CD4-positive, alpha-beta T cell treated with Interleukin-15 for 1 hour (primary cell): ENCODE measurements around the gene ETV6.

Experiments
- DNase-seq: peaks from one replicate; pipeline ENCODE4 v3.0.0-alpha.2; 2020

ETV6 gene

GRCh38 chr12:11786638-11787365, 137.3 kb downstream of the ETV6 start:
- no peak for DNase-seq

DNA sequence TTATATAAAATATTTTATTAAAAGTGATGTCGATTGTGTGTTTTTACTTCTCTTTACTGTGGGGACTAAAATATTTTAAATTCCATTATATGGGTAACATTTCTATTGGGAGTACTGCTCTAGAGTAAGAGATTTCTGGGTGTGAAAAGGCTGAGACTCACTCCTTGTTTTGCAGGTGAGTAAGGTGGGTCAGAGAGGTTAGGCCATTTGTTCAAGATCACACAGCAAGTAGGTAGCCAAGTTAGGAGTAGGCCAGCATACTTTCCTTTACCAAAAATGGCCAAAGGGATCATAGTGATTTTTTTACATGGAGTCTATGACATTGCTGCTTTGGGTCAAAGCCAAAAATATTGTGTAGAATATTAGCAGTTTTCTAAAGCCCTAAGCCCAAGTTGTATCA, 138.0 kb downstream of the ETV6 start:
- no peak for DNase-seq

DNA sequence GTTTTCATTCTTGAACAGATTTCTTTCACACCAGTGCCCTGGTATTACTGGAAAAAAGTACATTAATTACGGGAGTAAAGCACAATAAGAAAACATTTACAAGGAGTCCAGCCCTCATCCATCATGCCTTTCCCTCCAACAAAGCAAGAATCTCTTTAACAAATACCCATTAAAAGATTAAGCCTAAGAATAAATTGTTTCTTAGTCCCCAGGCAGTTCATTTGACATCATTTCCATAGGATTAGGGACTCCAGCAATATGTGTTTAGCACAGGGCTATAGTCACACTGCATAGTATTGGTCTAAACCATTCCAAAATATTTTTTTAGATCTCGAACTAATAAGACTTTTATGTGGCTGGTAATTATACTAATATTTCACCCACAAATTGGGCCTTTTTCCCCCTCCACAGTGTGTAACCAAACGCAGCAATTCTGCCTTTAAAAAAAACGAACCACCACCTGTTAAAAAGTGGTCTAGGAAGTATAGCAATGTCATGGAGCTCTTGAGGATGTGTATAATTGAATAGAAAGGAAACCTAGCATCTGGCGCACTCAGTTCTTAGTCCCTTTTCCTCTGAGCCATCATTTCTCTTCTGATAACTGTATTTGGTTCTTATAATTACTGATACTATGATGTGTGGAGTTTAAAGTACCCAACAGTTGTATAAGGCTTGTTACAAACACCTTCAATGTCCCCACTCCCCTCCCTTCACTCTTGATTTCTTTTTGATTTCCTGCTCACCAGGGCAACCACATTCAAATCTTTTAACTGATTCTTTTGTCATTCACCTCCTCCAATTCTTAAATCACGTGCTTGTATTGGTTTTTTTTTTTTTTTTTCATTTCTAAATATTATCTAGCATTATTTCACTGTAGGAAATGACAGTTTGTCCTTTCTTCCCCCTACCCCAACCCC, 138.7 kb downstream of the ETV6 start:
- no peak for DNase-seq

GRCh38 chr12:11793921-11794710, 144.6 kb downstream of the ETV6 start:
- no peak for DNase-seq

- DNase-seq, result no peak
These were observed 145.3 kb downstream of the ETV6 start for GRCh38 chr12:11794751-11795150.

GRCh38 chr12:11795192-11795912, 145.9 kb downstream of the ETV6 start:
- no peak for DNase-seq

GRCh38 chr12:11795913-11796459, 146.5 kb downstream of the ETV6 start:
- DNase-seq, result no peak

GRCh38 chr12:11797317-11797913, 147.9 kb downstream of the ETV6 start:
- no peak for DNase-seq

GRCh38 chr12:11798006-11798708, 148.7 kb downstream of the ETV6 start:
- DNase-seq, result no peak

DNA sequence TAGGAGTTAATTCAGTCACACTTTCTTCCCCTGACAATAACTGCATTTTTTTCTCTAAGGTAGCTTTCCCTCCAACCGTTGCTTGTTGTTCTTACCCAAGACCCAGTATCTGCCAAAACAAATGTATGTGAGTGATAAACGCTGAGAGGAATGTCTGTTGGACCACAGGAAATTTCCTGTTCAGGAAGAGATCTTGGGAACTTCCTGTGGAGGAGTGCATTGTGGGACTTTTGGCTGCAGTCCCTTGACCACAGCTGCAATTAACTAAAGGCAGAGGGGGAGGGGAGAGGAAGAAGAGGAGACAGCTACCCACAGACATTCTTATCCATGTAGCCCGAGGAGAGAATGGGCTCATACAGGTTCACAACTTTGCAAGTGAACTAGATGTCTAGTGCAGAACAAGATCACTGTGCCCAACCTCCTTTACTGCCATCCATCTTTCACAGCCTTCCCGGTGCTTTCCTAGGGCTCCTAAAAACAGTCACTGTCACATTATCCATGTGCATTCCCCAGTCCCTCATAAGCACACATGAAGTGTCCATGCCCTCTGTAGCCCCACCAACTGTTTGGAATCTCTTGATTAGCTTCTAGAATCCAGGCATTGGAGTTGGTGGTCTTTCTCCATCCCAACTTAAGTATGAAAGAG, 149.5 kb downstream of the ETV6 start:
- no peak for DNase-seq

- no peak for DNase-seq
These were observed 150.0 kb downstream of the ETV6 start for GRCh38 chr12:11799502-11799873.

- DNase-seq, result no peak
These were observed 152.2 kb downstream of the ETV6 start for GRCh38 chr12:11801643-11802042.

DNA sequence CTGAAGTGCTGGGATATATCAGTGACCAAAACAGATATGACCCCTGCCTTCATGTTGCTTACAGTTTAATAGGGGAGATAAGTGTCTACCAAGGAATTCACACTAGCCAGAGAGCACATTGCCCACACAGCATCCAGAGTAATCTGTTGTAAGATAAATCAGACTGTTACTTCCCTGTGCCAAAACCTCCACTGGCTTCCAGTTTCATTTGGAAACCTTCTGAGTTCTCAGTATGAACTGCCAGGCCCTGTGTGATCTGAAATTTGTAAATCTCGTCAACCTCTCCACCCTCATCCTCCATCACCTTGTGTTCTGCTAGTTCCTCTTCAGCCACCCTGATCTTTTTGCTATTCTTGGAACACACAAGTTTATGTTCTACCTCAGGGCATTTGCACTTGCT, 154.7 kb downstream of the ETV6 start:
- DNase-seq, result no peak

DNA sequence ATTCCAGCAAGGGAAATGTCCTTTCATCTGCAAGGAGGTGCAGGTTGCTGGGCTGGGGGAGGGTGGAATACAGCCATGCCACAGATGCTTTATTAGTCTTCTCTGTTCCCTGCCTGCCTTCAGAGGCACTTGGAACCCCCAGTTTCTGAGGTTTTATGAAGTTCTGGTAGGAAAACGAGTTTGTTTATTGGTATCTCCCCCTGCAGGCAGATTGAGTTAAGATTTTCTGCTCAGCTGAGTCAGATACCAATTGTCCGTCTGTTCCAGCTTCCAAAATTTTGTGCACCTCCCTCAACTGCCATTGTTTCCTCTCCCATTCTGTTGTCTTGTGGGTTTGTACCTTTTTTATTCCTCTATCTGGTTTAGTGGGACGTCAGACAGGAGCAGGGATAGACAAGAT, 155.6 kb downstream of the ETV6 start:
- DNase-seq, result no peak

DNA sequence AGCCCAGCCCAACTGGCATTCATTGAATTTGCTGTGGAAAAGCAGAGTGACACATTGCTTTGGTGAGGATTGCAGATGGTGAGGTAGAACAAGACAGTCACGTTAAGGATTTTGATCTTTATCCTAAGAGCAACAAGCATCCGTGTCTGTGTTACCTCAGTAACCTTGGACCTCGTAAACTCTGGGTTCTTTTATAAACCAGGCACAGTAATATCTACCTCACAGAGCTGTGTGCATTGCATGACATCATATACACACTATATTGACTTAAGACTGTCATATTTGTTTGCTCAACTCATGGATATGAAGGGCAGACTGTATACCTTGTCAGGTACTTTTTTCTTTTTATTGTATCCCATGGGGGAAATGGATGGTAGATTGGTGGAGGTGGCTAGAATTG, 156.2 kb downstream of the ETV6 start:
- no peak for DNase-seq

DNA sequence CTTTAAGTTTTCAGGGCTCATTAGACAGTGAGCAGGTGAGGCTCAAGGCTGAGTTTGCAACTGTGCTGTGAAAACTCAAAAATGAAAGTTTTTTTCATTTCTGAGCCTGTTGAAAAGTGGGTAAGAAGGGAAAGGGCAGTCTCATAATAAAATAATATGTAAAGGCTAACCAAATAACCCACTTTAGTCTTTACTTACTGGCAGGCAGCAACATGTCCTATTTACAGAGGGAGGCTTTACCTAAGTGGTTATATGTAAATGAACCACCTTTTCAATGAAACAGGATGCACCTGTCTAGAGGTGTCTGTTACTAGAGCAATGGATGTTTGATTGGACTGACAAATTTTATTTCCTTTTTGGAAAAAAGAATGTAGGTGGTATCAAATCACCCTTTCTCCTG, 158.0 kb downstream of the ETV6 start:
- DNase-seq, result no peak

- no peak for DNase-seq
These were observed 159.5 kb downstream of the ETV6 start for GRCh38 chr12:11808931-11809330.

- DNase-seq, result no peak
These were observed 160.7 kb downstream of the ETV6 start for GRCh38 chr12:11810206-11810545.

DNA sequence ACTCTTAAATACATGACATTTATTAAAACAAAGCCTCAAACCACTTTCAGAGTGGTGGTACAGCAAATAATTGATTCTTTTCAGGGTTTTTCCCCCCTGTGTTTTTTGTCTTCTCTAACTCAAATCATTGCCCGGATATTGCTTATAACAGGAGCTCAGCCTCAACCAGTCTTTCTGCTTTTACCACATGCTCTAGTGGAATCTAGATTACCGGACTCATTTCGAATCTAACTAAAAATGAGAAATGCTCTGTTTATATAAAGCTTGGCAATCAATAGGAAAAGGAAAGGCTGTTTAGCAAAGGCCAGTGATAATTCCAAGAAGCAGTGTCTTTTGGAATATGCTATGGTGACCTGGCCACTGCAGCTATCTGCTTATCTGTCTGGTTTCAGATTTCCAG, 161.5 kb downstream of the ETV6 start:
- no peak for DNase-seq

GRCh38 chr12:11812241-11812585, 162.7 kb downstream of the ETV6 start:
- DNase-seq, result no peak
